HCT116 (cell line): ENCODE measurements around the gene SHROOM3. TPM values are rescaled to one million over a fixed set of nuclear protein-coding genes. Genes with fewer than 3 reads are reported as not detected.

ENCODE experiments used
- ATAC-seq: fragments of 200-7000 bp; cut with Tn5 transposase; 2 replicates; pipeline ENCODE4 v1.9.1; 2020; ENCODE audit warnings: mild to moderate bottlenecking, moderate library complexity
- BruUV-seq: library from RNA; stranded (reverse); fragments of 400-500 nt; replicated peaks from 2 replicates; lab custom pipeline; 2021; lab: Mats Ljungman, UMichigan
- CTCF ChIA-PET: fragments of 300-600 bp; sonication (Branson Sonifier 250); formaldehyde crosslinking; loops from one replicate; lab custom pipeline; 2021; ENCODE audit warnings: antibody characterized with exemption; lab: Charles Lee
- POLR2A ChIA-PET: fragments of 300-600, 350-600 bp; sonication (Branson Sonifier 250); formaldehyde crosslinking; loops from one replicate; lab custom pipeline; 2021; ENCODE audit warnings: antibody characterized with exemption; lab: Charles Lee
- RAD21 ChIA-PET, 2 experiments: fragments of 300-600 bp; sonication (Branson Sonifier 250); formaldehyde crosslinking; loops; one replicate each; lab custom pipeline; 2023; ENCODE audit warnings: low total read pairs in 2 of 2; ENCODE audit not compliant: uncharacterized antibody in 2 of 2, unreplicated experiment in 2 of 2, low non-redundant PET in 1 of 2; lab: Charles Lee
- DNase-seq: peaks from one replicate; pipeline ENCODE4 v3.0.0-alpha.2; 2010; ENCODE audit warnings: low read depth, low spot score
- H2AFZ ChIP-seq: fragments of 200-600 bp; shearing (Covaris generic), sonication (generic); 2 replicates; pipeline ENCODE4 v1.6.1; 2017; ENCODE audit warnings: low read depth, mixed run types, mixed read lengths, antibody characterized with exemption, low read length; ENCODE audit not compliant: poor library complexity, severe bottlenecking
- H3K27ac ChIP-seq: 2 replicates; pipeline ENCODE4 v1.5.1; 2012; ENCODE audit warnings: low read depth, low read length
- H3K27me3 ChIP-seq: fragments of 200-600 bp; sonication (generic); 2 replicates; pipeline ENCODE4 v1.6.1; 2016; ENCODE audit warnings: mixed run types, low read length, mixed read lengths; ENCODE audit not compliant: insufficient read depth
- H3K36me3 ChIP-seq, 2 experiments: fragments of 200-500 bp in 1 of 2; fragments of 200-600 bp in 1 of 2; sonication (Bioruptor generic) in 1 of 2; sonication (generic) in 1 of 2; 2 replicates each; pipeline versions ENCODE4 v1.5.1 to v1.6.1; 2014 to 2016; ENCODE audit warnings: low read length in 2 of 2, inconsistent platforms in 1 of 2, mixed read lengths in 1 of 2, mixed run types in 1 of 2; ENCODE audit not compliant: insufficient read depth in 2 of 2, control insufficient read depth in 1 of 2
- H3K4me1 ChIP-seq, 2 experiments: fragments of 200-600 bp in 1 of 2; sonication (generic) in 1 of 2; 2 replicates each; pipeline versions ENCODE4 v1.5.1 to v1.6.1; 2012 to 2017; ENCODE audit warnings: low read length in 2 of 2, inconsistent platforms in 1 of 2, mild to moderate bottlenecking in 1 of 2, mixed read lengths in 1 of 2, mixed run types in 1 of 2, moderate library complexity in 1 of 2; ENCODE audit not compliant: insufficient read depth in 2 of 2, control insufficient read depth in 1 of 2
- H3K4me2 ChIP-seq: fragments of 200-600 bp; sonication (generic); 2 replicates; pipeline ENCODE4 v1.6.1; 2017; ENCODE audit warnings: mixed run types, low read length, mixed read lengths
- H3K4me3 ChIP-seq, 2 experiments: fragments of 200-600 bp in 1 of 2; sonication (generic) in 1 of 2; replicated peaks in 1 of 2; 2 replicates each; pipeline ENCODE4 v1.5.1; 2011 to 2016; ENCODE audit warnings: low read length in 2 of 2, control low read depth in 1 of 2, low read depth in 1 of 2, mild to moderate bottlenecking in 1 of 2, mixed read lengths in 1 of 2, mixed run types in 1 of 2
- H3K79me2 ChIP-seq: fragments of 200-600 bp; sonication (generic); 2 replicates; pipeline ENCODE4 v1.6.1; 2017; ENCODE audit warnings: mild to moderate bottlenecking, mixed run types, low read length, moderate library complexity, mixed read lengths; ENCODE audit not compliant: insufficient read depth
- H3K9ac ChIP-seq: fragments of 200-600 bp; sonication (generic); 2 replicates; pipeline ENCODE4 v1.6.1; 2016; ENCODE audit warnings: low read length, mixed read lengths
- H3K9me2 ChIP-seq: fragments of 200-600 bp; sonication (generic), shearing (Covaris generic); 2 replicates; pipeline ENCODE4 v1.6.1; 2017; ENCODE audit warnings: mixed run types, mild to moderate bottlenecking, moderate library complexity; ENCODE audit not compliant: insufficient read depth
- H3K9me3 ChIP-seq, 2 experiments: fragments of 200-500 bp in 1 of 2; fragments of 200-600 bp in 1 of 2; sonication (Bioruptor generic) in 1 of 2; sonication (generic) in 1 of 2; 2 replicates each; pipeline ENCODE4 v1.6.1; 2014 to 2017; ENCODE audit warnings: low read length in 2 of 2, mixed read lengths in 2 of 2, inconsistent platforms in 1 of 2, low read depth in 1 of 2, mild to moderate bottlenecking in 1 of 2, mixed run types in 1 of 2, moderate library complexity in 1 of 2; ENCODE audit not compliant: control insufficient read depth in 1 of 2, insufficient read depth in 1 of 2
- H4K20me1 ChIP-seq: fragments of 200-600 bp; sonication (generic), shearing (Covaris generic); 2 replicates; pipeline ENCODE4 v1.6.1; 2017; ENCODE audit warnings: mixed run types, mild to moderate bottlenecking, moderate library complexity; ENCODE audit not compliant: insufficient read depth
- JUND ChIP-seq: IDR thresholded peaks from 2 replicates; pipeline ENCODE4 v1.6.1; 2012
- POLR2AphosphoS5 ChIP-seq: IDR thresholded peaks from 2 replicates; pipeline ENCODE4 v1.6.1; 2011; ENCODE audit warnings: mild to moderate bottlenecking, low read depth, low read length, moderate library complexity
- RAD21 ChIP-seq: IDR thresholded peaks from 2 replicates; pipeline ENCODE4 v1.6.1; 2012; ENCODE audit warnings: low read depth, mild to moderate bottlenecking
- SIN3A ChIP-seq: IDR thresholded peaks from 2 replicates; pipeline ENCODE4 v1.6.1; 2012; ENCODE audit warnings: low read depth
- SRF ChIP-seq: IDR thresholded peaks from 2 replicates; pipeline ENCODE4 v1.6.1; 2012; ENCODE audit warnings: low read depth
- YY1 ChIP-seq: IDR thresholded peaks from 2 replicates; pipeline ENCODE4 v1.6.1; 2011; ENCODE audit warnings: low read length, low read depth, moderate library complexity, mild to moderate bottlenecking; ENCODE audit not compliant: insufficient replicate concordance; ENCODE audit errors: extremely low read depth
- ZNF274 ChIP-seq: fragments of 200-500 bp; sonication (Bioruptor generic); IDR thresholded peaks from 2 replicates; pipeline ENCODE4 v1.6.1; 2014; ENCODE audit warnings: mild to moderate bottlenecking, low read depth, low read length, inconsistent platforms
- intact Hi-C: fragments of 100-400 bp; cut with micrococcal nuclease; formaldehyde crosslinking; loops from 2 replicates; pipeline ENCODE4 v1.10.0; 2022
- total RNA-seq: library from RNA; stranded (reverse); gene quantifications from one replicate; pipeline ENCODE4 v1.2.1, GENCODE V29; 2021; ENCODE audit not compliant: unreplicated experiment
- TF ChIP-seq, protein P1 (sequence below): IDR thresholded peaks from 2 replicates; pipeline ENCODE4 v1.6.1; 2012; ENCODE audit warnings: low read depth

SHROOM3 gene
- total RNA-seq, 1 experiment from 2014 or later, result 22.5 TPM

DNA sequence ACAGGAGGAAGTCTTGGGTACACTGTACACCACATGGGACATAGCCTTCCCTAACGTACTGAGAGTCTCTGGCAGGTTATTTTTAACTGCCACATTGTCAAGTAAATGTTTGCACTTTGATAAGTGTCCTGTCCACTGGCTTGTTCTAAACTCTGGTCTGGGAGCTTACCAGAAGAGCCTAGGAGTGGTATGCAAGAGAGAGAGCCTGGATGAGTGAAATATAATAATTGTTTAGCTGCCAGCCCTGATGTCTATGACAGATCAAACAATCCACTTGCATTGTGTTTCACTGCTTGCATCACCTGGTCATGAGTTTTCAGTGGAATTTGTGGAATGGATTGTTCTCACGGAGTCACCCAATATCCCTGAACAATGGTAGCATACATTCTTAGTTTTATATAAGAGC, 91.6 kb downstream of the SHROOM3 start (continued):
- TF ChIP-seq, protein P1, sequence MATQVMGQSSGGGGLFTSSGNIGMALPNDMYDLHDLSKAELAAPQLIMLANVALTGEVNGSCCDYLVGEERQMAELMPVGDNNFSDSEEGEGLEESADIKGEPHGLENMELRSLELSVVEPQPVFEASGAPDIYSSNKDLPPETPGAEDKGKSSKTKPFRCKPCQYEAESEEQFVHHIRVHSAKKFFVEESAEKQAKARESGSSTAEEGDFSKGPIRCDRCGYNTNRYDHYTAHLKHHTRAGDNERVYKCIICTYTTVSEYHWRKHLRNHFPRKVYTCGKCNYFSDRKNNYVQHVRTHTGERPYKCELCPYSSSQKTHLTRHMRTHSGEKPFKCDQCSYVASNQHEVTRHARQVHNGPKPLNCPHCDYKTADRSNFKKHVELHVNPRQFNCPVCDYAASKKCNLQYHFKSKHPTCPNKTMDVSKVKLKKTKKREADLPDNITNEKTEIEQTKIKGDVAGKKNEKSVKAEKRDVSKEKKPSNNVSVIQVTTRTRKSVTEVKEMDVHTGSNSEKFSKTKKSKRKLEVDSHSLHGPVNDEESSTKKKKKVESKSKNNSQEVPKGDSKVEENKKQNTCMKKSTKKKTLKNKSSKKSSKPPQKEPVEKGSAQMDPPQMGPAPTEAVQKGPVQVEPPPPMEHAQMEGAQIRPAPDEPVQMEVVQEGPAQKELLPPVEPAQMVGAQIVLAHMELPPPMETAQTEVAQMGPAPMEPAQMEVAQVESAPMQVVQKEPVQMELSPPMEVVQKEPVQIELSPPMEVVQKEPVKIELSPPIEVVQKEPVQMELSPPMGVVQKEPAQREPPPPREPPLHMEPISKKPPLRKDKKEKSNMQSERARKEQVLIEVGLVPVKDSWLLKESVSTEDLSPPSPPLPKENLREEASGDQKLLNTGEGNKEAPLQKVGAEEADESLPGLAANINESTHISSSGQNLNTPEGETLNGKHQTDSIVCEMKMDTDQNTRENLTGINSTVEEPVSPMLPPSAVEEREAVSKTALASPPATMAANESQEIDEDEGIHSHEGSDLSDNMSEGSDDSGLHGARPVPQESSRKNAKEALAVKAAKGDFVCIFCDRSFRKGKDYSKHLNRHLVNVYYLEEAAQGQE, result no peak
- TF ChIP-seq RAD21 (no peak), SIN3A (no peak), ZNF274 (no peak), JUND (no peak), POLR2AphosphoS5 (no peak), SRF (no peak)

DNA sequence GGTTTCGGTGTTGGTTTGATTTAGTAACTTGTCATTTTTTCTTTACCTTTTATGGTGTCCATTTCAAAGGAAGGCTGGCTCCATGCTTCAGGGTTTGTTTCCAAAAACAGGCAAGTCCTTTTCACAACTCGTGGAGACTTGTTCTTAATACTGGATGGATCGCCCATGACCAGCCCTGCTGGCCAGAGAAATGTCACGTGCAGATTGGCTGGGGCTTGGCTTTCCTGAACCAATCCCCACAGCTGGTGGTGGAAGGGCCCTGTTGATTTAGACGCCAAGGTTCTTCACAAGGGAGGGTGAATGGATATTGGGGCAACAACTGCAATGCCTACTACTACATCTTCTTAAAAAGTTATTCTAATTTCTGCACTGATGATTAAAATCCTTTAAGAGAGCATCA, 92.6 kb downstream of the SHROOM3 start:
- H3K27me3 ChIP-seq, result no peaks in the 10 kb centered on the region
- intact Hi-C loops, result no loop called here
- ChIA-PET CTCF (no interaction called here), RAD21 (no interaction called here), POLR2A (no interaction called here)
- no peaks in the 10 kb centered on the region for H3K36me3 ChIP-seq
- no peaks in the 10 kb centered on the region for H3K9me2 ChIP-seq
- H3K9ac ChIP-seq, result no peak overlapping the region
- no TSS peak for BruUV-seq
- TF ChIP-seq YY1, result no peak
- H3K9me3 ChIP-seq, result no peaks in the 10 kb centered on the region
- no peak overlapping the region for H3K4me2 ChIP-seq
- no peak overlapping the region for H2AFZ ChIP-seq
- no peak overlapping the region for H3K27ac ChIP-seq
- ATAC-seq, result no peak
- H3K4me3 ChIP-seq, result no peak overlapping the region
- DNase-seq, result no peak
- H3K4me1 ChIP-seq, result no peaks in the 10 kb centered on the region
- no peaks in the 10 kb centered on the region for H3K79me2 ChIP-seq
- H4K20me1 ChIP-seq, result no peaks in the 10 kb centered on the region
